Fibroblast of villous mesenchyme (primary cell): ENCODE results near the gene PADI4. TPM values are rescaled to one million over a fixed set of nuclear protein-coding genes. Genes with fewer than 3 reads are reported as not detected.
A peak's percentile ranks its signal among the peaks of the same experiment; 100 is the strongest.
"Not testable (repeated sequence)": the region's sequence is repeated elsewhere in the genome, so short reads cannot be mapped to it uniquely, and the experiment has no call there.

Experiments used
- DNase-seq: peaks from one replicate; pipeline ENCODE4 v3.0.0-alpha.2; 2010; ENCODE audit warnings: low read depth
- H3K4me3 ChIP-seq: 2 replicates; pipeline ENCODE4 v1.5.1; 2011; ENCODE audit warnings: low read depth, mild to moderate bottlenecking, low read length
- CTCF ChIP-seq: IDR thresholded peaks from 2 replicates; pipeline ENCODE4 v1.5.1; 2012; ENCODE audit warnings: low read depth, mild to moderate bottlenecking, low read length; ENCODE audit not compliant: insufficient read depth
- total RNA-seq: library from RNA; depleted of rRNA; stranded (reverse); fragments of >200 nt; gene quantifications from 2 replicates; pipeline ENCODE4 v1.2.3, GENCODE V29; 2012

The PADI4 gene
- total RNA-seq, 1 donor: not detected

- no peak overlapping the region for H3K4me3 ChIP-seq
- TF ChIP-seq CTCF: no peak
- no peak for DNase-seq
Observed at GRCh38 chr1:17400725-17401341, 92.8 kb downstream of the PADI4 start.

- no peak for TF ChIP-seq CTCF
- no peak for DNase-seq
- H3K4me3 ChIP-seq: no peak overlapping the region
Observed at GRCh38 chr1:17401841-17402240, 93.8 kb downstream of the PADI4 start.

- H3K4me3 ChIP-seq: no peak overlapping the region
- DNase-seq: no peak
- TF ChIP-seq CTCF: no peak
Observed at GRCh38 chr1:17403081-17403480, 95.1 kb downstream of the PADI4 start.

DNA sequence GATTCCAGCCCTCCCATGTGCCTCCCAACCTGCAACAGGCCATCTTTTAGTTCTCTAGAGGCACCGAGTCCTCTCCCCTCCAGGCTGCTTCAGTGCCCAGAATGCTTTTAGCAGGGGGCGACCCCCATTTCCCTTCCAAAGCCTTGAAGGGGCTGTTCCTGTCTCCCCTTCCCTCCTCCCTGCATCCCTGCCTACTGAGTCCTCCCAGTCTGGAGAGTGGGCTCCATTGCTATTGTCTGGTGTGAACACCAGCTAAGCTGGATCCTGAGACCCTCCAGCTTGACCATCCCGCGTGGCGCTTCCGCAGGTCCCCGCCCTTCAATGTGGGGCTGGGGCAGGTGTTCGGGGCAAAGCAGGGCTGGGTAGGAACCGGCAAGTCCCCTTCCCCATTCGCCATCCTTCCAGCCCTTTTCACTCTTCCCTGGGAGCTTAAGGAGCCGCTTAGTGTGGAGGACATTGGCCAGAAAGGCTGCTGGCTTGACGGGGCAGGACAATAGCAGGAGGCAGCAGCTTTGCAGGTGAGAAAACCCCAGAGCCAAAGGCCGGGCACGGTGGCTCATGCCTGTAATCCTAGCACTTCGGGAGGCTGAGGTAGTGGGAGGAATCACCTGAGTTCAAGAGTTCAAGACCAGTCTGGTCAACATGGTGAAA is 96.2 kb downstream of the PADI4 start:
- no peak for DNase-seq
- no peak overlapping the region for H3K4me3 ChIP-seq
- no peak for TF ChIP-seq CTCF

DNA sequence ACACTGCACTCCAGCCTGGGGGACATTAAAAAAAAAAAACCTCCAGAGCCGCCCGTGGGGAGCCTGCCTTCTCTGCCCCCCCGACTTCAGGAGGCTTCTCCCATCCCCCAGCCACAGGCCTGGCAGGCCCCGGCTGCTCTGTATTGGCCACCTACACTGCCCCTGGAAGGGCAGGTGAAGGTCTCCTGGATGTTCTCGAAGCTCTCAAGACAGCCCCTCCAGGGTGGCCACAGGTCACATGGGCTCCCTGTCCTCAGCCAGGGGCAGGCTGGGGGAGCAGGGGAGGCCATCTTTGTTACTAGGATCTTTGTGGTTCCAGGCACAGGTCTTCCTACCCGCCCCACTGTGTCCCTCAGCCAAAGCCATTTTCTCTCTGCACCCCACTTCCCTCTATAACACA is 96.8 kb downstream of the PADI4 start:
- no peak for DNase-seq
- H3K4me3 ChIP-seq: no peak overlapping the region
- TF ChIP-seq CTCF: no peak

DNA sequence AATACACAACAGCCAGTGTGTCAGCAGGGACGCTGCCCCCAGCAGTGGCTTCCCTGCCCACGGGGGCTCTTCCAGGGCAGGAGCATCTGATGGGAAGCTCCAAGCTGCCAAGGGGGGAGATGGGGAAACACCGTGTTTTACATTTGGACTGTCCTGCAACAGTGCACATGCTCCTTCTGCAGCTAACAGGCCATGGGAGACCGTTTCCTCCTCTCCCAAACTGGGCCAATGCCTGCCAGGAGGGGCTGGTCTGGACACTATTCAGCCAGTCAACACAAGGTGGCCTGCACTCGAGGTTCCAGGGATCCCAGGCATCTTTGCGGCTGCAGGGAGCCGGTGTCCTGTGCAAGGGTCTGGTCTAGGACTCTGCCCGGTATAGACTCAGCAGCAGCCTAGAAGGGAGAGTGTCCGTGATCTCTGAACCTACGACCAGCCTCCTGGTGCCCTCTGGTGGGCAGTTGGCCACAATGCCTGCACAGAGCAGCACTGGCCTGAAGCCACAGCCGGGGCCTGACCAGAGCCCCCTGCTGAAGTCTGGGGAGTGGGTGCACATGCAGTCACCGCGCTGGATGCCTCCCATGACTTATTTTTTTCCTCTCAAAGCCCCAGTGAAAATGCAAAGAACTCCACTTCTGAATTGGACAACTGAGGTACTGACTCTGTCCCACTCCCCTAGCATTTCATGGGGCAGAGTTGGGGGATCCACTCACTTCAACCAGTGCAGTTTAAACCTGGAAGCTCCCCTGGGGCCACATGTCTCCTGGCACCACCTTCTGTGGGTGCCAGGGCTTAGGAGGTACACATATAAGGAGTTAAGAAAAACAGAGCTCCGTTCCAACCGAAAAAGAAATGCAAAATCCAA is 98.1 kb downstream of the PADI4 start:
- peak; percentile 53 for DNase-seq
- no peak overlapping the region for H3K4me3 ChIP-seq
- TF ChIP-seq CTCF: peak; percentile 83

- not testable (repeated sequence) for H3K4me3 ChIP-seq, DNase-seq
Observed at GRCh38 chr1:17406760-17407475, 98.9 kb downstream of the PADI4 start.

DNA sequence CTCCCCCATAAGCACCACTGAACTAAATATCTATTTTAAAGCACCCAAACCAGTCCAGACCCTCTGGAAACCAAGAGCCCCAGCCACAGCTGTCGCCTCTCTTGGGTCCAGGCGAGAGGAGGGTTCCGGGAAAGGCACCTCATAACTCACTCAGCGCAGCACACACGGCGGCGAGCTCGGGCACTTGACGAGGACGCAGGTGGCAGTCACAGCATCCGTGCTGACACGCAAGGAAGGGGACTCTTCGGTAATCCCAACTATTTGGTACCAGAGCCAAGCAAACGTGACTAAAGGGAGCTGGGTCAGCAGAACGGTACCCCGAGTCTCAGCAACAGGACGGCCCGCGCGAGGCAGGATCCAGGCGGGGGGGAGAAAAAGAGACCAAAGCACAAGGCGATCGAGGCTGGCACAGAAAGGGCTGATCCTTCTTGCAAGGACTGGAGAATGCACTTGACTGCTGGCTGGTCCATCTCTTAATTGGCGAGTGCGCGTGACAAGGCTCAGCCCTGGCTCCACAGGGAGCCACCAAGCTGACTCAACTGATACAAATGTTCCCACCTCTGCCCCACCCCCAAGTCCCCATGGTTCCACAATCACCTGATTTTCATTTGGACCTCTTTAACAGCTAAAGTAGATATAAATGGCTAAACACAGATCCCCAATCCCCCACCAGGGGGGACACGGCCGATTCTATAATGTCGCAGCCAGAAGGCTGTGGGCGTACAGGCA is 100.0 kb downstream of the PADI4 start:
- H3K4me3 ChIP-seq, DNase-seq: not testable (repeated sequence)
